NB4 (cell line): Measurements from ENCODE around the gene STK24.

Experiments
- CTCF ChIP-seq: IDR thresholded peaks from one replicate; pipeline ENCODE4 v1.5.1; 2012; ENCODE audit warnings: low read depth, low read length
- MAX ChIP-seq: IDR thresholded peaks from 2 replicates; pipeline ENCODE4 v1.6.1; 2011; ENCODE audit warnings: low read depth, low read length
- MYC ChIP-seq: IDR thresholded peaks from 2 replicates; pipeline ENCODE4 v1.6.1; 2011; ENCODE audit warnings: low read depth, low read length
- POLR2A ChIP-seq: IDR thresholded peaks from 2 replicates; pipeline ENCODE4 v1.6.1; 2011; ENCODE audit warnings: mild to moderate bottlenecking; ENCODE audit not compliant: insufficient read length; ENCODE audit errors: extremely low read depth

GRCh38 chr13:98541191-98541590 is 35.7 kb downstream of the STK24 start:
- TF ChIP-seq CTCF (no peak), POLR2A (no peak), MAX (no peak), MYC (no peak)
